SU-DHL-6 (cell line): ENCODE results near the gene MPLKIP.

Source experiments
- CTCF ChIP-seq: fragments of 200-600 bp; sonication (generic); IDR thresholded peaks from one replicate; pipeline ENCODE4 v1.5.1; 2017; ENCODE audit warnings: antibody characterized with exemption, mild to moderate bottlenecking, low read length, moderate library complexity; ENCODE audit not compliant: insufficient read depth, poor library complexity, severe bottlenecking
- EZH2phosphoT487 ChIP-seq: fragments of 200-600 bp; sonication (generic), shearing (Covaris generic); conservative IDR thresholded peaks from 2 replicates; pipeline ENCODE4 v1.6.1; 2018; ENCODE audit warnings: mild to moderate bottlenecking, antibody characterized with exemption, low read length, moderate library complexity, mixed read lengths

GRCh38 chr7:40137563-40137962 is 3.1 kb upstream of the MPLKIP start:
- no peak for TF ChIP-seq CTCF
- TF ChIP-seq EZH2phosphoT487: no peak
